AML-193 (cell line): ENCODE measurements around the gene PPP1R3E.
"Not testable (repeated sequence)": the region's sequence is repeated elsewhere in the genome, so short reads cannot be mapped to it uniquely, and the experiment has no call there.

Experiments
- DNase-seq, 2 experiments: peaks; one replicate each; lab custom pipeline; 2025; lab: John Stamatoyannopoulos, UW

PPP1R3E gene, protein sequence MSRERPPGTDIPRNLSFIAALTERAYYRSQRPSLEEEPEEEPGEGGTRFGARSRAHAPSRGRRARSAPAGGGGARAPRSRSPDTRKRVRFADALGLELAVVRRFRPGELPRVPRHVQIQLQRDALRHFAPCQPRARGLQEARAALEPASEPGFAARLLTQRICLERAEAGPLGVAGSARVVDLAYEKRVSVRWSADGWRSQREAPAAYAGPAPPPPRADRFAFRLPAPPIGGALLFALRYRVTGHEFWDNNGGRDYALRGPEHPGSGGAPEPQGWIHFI

DNA sequence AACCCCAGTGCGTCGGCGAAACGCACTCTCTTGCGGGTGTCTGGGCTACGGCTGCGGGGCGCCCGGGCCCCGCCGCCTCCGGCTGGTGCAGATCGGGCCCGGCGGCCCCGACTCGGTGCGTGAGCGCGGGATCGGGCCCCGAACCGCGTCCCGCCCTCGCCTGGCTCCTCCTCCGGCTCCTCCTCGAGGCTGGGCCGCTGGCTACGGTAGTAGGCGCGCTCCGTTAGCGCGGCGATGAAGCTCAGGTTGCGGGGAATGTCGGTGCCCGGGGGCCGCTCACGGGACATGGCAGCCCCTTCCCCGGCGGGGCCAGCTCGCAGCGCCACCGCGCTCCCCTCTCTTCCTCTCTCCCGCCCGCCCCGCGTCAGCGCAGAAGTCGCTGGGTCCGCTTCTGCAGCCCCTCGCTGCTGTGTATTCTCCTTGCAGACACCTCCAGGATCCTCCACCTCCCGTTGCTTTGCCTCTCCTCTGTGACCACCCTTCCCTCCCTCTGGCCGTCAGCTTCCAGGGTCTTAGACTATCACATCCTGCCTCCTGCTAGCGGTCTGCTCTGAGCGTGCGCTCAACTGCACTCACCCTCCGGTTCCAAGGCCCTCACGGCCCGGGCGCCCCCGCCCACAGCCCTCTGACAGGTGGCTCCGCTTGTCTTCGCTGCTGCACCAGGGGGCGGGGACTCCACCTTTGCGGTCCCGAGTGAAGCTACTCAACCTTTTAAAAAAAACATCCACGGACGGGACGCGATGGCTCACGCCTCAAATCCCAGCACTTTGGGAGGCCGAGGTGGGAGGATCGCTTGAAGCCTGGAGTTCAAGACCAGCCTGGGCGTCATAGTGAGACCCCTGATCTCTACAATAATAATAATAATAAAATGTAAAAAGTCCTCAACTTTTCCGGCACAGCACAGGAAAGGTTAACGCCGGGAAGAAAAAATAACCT, at the start of gene PPP1R3E:
Gene PPP1R3E (minus strand): TSS at position 570 of the 936 bp plus-strand sequence. CDS start 283 bp downstream, at position 287.
- peak; percentile 26 to 45 for DNase-seq

DNA sequence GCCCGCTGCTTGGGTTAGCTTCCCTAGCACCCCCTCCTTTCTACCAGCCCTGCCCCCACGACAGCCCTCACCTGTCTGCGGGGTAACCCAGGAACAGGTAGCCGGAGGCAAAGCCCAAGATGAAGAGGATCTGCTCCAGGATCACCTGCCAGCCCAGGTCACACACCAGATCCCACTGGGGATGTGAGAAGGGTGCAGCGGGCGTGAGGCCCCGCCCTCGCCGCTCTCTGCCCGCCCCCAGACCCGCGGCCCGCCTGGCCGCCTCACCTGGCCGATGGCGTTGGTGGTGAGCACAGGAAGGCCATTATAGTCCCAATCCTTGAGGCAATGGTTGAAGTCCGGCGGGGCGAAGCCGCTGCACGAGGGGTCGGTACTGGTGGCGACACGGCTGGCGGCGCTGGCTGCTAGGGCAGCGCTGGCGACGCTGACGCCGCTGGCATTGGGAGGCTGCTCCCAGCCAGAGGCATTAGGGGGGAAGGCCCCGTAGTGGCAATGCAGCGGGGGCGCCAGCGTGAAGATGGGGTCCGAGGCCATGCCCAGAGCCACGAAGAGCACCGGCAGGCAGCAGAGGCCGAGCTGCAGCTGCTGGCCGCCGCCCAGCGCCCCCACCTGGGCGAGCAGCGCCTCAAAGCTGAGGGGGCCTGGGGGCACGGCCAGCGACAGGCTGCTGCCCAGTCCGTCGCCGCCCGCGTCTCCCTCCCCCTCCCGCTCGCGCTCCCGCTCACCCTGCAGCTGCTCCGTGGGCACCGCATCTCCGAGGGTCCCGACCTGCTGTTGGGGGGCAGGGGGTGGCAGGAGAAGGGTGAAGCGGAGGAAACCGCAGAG, 49.2 kb upstream of the PPP1R3E start:
- no peak for DNase-seq

- DNase-seq, result no peak
Observed at GRCh38 chr14:23349156-23349845, 46.6 kb upstream of the PPP1R3E start.

- DNase-seq, result no peak
Observed at GRCh38 chr14:23348297-23348655, 45.6 kb upstream of the PPP1R3E start.

DNA sequence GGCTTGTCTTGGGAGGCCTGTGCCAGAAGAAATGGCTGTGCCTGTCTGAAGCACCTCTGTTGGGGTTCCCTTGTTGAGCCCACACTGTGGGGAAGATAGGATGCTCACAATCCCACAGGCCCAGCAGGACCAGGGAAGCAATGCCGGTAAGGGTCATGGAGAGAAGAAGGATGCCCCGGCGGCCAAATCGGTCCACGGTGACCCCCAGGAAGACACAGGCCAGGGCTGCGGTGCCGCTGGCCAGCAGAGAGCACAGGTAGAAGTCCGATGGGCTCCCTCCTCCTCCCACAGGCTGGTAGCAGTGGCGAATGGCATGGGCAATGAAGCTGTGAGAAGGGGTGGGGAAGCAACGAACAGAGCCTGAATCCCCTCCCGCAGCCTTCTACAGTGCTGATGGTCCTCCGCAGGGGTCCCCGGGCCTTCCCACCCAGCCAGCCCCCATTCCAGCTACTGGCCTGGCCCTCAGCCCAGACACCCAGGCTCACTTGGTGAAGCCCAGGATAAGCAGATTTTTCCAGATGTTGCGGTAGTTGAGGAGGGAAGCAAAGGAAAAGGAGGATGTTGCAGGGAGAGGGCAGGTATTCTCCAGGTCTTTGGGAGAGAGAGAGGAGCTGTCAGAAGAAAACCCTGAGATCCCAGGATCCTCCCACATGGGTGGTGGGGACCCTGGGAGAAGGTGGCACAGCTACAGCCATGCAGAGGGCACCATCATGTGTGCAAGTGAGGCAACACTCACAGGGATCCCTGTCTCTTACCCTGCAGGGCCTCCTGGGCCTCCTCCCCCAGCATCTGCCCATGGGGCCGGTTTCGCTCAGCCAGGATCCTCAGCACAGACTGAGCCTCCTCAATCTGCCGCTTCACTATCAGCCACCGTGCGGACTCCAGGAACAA, 45.0 kb upstream of the PPP1R3E start:
- DNase-seq, result no peak

DNA sequence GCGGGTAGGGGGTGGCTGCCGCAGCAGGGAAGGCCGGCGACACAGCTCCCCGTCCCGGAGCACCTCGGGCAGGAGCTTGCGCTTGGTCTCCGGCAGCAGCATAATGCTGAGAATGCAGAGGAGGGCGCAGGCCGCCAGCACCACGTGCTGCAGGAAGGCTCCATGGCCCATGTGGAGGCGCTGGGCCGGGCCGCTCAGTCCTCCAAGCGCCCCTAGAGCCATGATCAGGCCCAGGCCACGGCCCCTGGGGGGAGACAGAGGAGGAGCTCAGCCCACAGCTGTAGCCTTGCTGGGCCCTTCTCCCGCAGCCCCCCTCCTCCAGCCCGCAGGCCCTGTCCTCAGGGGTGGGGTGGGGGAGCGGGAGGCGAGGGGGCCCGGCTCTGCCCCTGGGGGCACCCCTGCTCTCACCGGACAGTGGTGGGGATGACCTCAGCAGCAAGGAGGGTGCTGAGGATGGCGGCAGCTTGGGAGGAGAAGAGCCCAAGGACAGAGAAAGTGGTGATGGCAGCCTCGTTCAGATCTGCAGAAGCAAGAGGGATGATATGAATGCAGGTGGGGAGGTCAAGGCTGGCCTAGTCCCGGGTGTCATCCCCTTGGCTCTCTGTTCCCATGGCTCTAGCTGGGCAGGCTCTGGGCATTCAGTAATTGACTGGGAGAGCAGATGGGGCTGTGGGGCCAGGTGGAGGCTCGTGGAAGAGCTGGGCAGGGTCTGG, 44.2 kb upstream of the PPP1R3E start:
- DNase-seq, result no peak

DNA sequence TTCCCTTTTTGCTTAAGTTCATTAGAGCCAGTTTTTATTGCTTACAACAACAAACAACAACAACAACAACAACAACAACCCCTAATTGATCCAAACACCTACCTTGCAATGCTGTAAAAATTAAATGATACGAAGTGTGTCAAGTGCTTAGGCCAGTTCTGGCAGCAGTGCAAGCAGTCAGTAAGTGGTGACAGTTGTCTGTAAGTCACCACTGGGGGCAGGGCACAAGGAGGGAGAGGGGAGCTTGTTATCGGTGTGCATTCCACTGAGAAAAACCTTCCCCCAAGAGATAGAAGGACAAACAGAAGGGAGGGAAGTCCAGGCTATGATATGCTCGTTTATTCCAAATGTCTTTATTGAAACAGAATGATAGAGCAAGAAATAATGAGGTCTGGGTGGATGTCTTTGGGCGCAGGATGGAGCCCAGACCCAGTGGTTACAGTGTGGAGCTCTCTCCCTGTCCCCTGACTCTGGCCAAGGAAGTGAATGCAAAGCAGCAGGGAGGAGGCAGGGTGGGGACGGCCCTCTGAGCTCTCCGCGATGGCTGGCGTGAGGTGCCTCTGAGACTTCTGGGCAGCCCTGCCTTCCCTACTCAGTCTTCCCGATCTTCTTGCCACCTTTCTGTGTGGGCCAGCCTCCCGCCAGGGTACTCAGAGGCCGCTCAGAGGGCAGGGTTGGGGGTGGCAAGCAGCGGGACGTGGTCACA, 43.5 kb upstream of the PPP1R3E start:
- DNase-seq, result no peak

- no peak for DNase-seq
Observed at GRCh38 chr14:23344481-23344880, 41.8 kb upstream of the PPP1R3E start.

DNA sequence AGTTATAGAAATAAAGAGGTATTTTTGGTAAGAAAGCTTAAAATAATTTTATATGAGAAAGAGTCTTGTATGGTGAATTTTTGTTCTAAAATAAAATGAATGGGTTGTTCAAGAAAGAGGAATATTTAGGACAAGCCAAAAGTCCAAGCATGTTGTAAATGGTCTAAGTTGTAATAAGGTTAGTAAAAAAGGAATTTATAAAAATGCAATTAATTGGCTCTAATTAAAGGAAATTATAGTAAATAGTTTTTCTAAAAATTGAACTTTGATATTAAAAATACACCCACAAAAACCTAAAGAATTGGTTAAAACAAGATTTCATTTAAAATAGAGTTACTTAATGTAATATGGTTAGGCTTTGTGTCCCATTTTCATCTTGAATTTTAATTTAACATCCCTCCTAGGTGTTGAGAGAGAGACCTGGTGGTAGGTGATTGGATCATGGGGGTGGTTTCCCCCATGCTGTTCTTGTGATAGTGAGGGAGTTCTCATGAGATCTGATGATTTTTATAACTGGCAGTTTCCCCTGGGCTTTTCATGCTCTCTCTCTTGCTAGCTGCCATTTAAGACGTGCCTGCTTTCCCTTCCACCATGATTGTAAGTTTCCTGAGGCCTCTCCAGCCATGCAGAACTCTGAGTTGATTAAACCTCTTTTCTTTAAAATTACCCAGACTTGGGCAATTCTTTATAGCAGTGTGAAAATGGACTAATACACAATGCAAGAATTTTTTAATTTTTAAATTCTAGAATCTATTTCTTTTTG, 37.0 kb upstream of the PPP1R3E start:
- DNase-seq, result no peak

DNA sequence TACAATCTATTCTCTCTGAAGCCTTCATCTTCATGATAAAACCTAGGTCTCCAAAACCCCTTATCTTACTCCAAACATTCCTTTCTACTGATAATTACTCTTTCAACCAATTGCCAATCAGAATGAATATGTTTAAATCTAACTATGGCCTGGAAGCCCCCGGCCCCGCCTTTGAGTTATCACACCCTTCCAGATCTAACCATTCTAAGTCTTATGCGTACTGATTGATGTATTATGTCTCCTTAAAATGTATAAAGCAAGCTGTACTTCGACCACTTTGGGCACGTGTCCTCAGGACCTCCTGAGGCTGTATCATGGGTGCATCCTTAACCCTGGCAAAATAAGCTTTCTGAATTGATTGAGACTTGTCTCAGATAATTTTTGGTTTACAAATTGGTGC, 33.0 kb upstream of the PPP1R3E start:
- no peak for DNase-seq

GRCh38 chr14:23327947-23328744, 25.5 kb upstream of the PPP1R3E start:
- DNase-seq, result peak; percentile 69 to 75

- no peak for DNase-seq
Observed at GRCh38 chr14:23326491-23327332, 24.1 kb upstream of the PPP1R3E start.

DNA sequence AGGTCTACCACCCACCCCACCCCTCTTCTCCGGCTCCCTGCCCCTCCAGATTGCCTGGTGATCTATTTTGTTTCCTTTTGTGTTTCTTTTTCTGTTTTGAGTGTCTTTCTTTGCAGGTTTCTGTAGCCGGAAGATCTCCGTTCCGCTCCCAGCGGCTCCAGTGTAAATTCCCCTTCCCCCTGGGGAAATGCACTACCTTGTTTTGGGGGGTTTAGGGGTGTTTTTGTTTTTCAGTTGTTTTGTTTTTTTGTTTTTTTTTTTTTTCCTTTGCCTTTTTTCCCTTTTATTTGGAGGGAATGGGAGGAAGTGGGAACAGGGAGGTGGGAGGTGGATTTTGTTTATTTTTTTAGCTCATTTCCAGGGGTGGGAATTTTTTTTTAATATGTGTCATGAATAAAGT, 23.1 kb upstream of the PPP1R3E start:
- DNase-seq, result not testable (repeated sequence)

GRCh38 chr14:23324993-23325392, 22.3 kb upstream of the PPP1R3E start:
- no peak for DNase-seq

DNA sequence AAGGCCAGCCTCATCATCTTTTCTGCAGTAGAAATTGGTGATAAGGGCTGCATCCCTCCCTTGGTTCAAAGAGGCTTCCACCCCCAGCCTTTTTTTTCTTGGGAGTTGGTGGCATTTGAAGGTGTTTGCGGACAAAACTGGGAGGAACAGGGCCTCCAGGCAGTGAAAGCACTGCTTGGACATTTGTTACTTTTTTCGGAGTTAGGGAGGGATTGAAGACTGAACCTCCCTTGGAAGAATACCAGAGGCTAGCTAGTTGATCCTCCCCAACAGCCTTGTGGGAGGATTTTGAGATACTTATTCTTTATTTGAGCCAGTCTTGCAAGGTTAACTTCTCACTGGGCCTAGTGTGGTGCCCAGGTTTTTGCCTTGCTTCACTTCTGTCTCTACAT, 21.8 kb upstream of the PPP1R3E start:
- DNase-seq, result no peak

- no peak for DNase-seq
Observed at GRCh38 chr14:23323838-23324454, 21.3 kb upstream of the PPP1R3E start.
